Glomerular visceral epithelial cell (primary cell): ENCODE results near the gene INTS6.
"Not testable (repeated sequence)": the region's sequence is repeated elsewhere in the genome, so short reads cannot be mapped to it uniquely, and the experiment has no call there.

Experiments used
- DNase-seq: peaks from one replicate; pipeline ENCODE4 v3.0.0-alpha.2; 2016; ENCODE audit errors: extremely low spot score

INTS6 gene

DNA sequence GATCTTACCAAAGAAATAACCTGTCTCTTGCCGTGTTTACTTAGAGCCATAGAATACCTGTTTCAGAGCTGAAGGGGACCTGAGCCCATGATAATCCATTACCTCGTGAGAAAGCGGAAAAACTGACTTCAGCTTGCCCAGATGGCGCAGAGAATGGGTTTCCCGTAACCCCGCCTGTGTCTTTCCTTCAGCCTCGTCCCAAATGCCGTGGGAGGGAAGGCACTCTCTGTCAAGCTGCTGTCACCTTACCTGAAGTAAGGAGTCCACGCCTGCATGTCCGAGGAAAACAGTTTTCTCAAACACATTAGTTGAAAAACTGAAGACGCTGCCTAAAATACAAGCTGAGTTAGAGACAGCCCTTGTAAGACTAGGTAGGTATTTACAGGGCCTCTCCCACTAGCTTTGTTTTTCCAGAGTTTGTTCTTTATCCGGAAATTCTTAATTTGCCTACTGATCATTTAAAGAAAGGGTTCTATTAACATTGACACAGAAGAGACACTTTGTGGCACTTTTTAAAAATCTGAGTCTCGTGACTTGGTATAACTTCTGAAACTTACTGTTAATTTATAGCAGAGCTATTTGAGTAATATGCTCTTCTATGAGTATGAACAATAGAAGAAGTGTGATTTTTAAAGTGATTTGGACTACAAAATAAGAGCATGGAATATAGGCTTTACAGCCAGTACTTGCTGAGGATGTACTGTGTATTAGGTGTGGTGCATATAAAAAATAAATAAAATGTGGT is 1.3 kb upstream of the INTS6 start:
- peak; percentile 21 for DNase-seq

DNA sequence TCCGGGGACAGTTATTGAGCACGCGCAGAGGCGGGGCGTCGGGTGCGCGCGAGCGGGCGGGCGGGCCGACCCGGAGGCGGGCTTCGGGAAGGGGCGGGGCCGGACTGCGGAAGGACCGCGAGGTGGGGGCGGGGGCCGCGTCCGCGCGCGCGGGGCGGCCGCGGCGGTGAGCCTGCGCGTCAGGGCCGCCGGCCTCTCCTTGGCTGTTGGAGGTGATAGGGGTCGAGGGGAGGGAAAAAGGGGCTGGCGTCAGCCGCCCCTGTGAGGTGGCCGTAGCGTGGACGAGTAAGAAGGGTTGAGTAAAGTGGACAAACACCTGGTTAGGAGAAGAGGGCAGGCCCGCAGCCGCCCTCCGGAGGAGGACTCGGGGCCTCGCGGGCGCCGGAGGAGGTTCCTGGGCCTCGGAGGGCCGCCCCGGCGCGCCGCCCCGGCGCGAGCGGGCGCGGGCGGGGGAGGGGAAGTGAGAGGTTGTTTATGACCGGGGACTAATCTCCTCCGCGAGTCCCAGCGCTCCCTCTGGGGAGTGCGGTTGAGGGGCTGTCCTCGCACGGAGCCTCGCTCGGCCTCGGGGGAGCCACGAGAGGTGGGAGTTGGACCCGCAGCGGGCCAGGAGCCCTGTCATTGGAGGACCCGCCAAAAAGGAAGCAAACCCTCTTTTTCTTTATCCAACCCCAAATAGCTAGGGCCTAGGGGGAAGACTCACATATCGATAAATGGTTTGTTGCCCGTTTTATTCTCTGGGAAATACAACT is 547 bp upstream of the INTS6 start:
- no peak for DNase-seq

DNA sequence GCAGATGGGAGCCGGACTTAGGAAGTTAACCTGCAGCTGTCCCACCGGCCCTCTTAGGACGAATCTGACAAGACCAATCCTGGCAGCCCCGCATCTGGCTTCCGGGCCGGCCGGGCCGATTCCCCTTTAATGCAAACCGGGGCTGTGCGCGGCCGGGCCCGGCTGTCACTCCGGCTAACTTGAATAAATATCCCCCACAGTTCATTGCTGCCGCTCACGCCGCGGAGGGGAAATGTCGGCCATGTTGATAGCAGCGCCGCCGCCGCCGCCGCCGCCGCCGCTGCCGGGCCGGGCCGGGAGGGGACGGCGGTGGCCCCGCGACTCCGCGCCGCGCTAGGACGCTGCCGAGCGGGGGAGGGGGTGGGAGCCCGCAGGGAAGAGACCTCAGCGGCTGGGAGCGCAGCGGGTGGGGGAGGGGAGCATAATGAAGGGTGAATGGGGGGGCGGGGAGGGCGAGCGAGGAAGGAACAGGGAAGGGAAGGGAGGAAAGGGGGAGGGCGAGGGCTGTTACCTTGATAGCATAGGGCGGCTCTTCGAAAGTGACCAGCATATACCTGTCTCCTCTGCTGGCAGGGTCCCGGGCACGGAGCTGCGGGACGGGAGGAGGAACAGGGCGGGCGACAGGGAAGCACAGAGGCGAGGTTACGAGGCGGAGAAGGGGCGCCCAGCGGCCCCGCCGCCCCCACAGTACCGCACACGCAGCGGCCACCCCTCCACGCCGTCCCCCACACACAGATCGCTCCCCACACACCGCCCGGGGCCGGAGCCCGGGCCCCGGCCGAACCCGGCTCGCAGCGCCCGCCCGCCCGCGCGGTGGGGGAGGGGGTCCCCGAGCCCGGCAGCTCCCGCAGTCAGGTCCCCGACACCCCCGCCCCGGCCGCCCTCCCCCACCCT is 1.1 kb downstream of the INTS6 start:
- DNase-seq, result peak; percentile 75

DNA sequence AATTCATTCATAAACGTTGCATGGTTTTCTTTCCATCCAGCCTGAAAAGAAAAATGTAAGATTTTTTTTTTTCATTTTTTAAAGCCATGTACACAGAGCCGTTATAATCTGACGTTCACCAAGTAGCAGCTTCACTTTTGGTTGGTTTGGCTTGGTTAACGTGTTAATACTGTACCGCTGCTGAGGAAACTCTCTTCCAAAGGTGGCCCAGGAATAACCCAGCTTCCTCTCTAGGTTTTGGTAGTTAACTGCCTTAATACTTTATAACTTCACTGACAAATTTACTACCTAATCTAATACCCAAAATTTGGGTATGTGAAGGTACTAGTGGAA is 1.7 kb downstream of the INTS6 start:
- no peak for DNase-seq

DNA sequence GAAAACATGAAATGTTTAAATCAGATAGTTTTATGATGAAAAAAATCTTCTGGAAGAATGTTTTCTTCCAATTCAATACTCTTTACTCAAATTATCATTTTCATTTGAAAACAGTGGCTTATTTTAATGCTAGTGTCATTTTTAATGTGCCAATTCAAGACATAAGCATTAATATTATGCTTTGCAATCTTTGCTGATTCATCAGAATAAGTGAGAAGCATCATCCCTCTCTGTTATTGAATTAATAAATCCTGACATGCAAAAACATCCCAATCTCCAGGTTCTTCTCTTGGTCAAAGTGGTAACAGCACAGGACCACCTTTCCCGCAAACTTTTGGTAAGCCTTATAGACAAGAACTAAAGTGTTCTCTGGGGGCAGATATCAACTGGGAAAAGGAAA is 3.8 kb downstream of the INTS6 start:
- DNase-seq, result no peak

DNA sequence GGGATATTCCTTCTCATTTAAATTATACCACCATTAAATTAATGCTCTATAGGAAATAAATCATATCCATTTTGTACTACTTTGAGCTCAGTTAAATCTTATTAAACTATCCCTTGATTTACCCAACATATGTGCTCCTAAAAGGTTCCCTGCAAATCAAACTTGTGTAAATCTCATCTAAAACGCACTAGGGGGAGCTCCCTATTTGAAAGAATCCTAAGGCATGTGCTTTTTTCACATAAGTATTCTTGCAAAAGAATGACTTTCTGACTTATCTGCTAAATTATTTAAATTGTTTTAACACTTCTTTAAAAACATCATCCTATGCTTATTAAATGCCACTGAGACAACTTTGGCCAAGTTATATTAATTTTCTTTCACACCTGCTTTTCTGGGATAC is 7.9 kb downstream of the INTS6 start:
- peak; percentile 21 for DNase-seq

DNA sequence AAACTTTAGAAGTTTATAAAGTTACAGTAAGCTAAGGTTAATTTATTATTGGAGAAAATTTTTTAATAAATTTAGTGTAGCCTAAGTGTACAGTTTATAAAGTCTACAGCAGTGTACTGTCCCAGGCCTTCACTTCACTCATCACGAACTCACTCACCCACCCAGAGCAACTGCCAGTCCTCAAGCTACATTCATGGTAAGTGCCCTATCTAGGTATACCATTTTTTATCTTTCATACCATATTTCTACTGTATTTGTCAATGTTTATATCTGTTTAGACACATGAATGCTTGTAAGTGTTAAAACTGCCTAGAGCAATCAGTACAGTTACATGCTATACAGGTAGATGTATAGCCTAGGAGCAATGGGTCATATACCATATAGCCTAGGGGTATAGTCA is 12.5 kb downstream of the INTS6 start:
- no peak for DNase-seq

DNA sequence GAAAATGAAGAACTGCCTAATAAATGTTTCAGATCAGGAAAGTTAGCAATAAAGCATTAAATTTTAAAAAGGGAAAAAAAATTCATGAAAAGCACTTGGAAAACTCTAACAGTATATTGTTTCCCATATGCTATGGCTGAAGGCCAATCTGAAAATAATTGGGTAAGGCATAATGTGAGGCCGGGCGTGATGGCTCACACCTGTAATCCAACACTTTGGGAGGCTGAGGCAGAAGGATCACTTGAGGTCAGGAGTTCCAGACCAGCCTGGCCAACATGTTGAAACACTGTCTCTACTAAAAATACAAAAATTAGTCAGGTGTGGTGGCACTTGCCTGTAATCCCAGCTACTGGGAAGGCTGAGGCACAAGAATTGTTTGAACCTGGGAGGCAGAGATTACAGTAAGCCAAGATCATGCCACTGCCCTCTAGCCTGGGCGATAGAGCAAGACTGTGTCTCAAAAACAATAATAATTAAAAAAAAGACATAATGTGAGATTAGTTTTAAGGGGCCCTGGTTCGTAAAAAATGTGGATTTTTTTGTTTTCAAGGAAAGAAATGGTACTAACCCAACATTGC is 15.2 kb downstream of the INTS6 start:
- DNase-seq, result no peak

DNA sequence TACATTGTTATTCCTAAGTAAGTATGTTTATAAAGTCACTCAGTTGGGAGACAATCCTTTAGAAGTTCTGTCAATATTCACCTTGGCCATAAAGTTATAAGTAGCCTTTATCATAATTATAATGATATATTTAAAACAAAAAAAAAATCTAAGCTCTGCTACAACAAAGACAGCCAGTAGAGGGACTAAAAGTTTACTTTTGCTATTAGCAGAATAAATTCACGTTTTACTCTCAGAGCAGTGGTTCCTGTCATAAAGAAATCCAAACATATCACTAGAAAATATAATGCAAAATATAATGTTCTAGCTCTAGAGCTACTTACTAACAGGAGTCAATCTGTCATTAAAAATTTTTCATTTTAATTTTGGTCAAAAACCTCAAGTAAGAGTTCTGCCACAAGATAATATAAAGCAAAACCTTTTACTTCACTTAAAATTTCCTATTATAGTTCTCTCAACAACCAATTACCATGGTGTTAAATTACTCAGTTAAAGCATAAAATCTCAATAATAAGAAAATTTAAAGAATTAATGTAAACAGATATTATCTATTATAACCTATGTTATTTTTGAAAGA is 17.7 kb downstream of the INTS6 start:
- peak; percentile 16 for DNase-seq

DNA sequence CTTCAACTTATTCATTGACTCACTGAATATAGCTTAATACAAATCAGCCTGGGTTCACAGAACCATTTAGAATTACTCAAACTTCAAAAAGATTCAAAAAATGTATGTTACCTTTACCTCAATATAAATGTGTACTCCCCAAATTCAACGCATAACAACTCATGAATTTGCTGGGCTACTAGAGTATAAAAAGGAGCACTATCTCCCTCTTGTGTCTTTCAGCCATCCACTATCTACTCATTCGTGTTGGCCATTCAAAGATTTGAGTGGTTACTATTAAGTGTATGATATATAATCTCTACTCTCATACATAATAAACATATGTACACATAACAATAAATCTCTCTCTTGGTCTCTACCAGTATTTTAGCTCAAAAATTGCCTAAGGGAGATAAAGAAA is 20.3 kb downstream of the INTS6 start:
- DNase-seq, result no peak

DNA sequence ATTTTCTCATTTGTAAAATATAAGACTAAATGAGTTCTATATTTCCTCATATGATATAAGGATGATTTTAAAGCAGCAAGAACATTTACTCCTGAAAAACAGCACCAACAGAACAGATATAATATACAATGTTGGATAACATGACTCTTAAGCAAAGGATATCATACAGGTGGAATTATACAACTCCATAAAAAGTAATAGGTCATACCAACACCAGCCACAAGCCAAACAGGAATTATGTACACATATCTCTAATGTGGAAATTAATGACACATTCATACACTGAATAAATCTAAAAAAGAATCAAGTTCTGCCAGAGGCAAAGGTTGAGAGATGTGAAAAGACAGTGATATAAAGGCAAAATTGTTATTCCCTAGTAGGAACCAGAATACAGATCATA is 25.9 kb downstream of the INTS6 start:
- no peak for DNase-seq

DNA sequence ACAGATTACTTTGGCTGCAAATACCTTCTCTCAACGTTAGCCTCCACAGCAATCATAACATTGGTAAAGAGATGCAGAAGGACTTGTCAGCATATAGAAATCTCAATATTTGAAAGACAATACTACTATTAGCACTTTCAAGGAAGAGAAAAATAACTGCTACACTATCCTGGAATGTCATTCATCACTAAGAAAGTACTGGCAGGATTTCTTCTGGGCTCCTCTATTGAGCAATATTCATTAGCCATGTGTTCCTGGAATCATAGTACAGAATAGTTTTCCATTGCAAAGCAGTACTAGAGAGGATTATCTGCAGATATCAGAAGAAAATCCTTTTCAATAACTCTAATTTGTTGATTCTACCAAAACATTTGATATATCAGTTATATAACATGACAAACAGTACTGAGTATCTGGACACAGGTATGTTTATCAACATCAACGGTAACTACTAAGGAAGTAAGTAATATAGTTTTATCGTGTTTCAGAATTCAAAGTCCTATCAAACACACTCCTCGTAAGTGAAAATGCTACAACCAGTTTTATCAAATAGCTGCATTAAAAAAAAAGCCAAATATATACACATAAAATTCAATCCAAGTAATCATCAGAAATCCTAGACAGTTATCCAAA is 27.3 kb downstream of the INTS6 start:
- no peak for DNase-seq

DNA sequence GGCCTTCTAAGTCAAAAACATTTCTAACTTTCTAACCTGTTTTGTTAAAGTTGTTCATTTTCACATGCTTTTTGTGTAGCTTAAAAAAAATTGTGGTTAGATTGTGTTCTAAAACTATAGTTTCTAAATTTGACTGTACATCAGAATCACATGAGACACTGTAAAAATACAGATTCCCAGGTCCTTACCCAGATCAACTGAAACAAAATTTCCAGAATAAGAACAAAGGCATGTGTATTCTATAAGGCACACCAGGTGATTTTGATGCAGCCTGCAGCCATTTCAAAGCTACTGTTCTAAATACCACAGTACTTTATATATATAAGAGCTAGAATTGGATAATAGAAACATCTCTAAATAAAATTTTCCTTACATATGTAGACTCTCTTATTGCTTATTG is 29.1 kb downstream of the INTS6 start:
- no peak for DNase-seq

DNA sequence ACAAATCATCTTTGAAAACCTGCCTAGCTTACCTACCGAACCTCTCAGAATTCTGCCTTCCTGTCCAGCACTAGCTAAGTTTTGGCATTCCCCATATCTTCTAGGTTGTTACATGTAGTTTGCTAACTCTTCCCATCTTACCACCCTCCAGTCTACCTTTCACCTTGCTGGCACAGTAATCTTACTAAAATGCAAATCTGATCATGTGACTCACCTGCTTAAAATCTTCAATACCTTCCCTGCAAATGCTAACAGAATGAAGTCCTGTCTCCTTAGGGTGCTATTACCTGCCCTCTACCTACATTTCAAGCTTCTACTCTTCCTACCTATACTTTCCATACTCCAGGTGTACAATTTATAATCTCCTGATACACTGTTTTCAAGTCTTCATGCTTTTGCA is 30.4 kb downstream of the INTS6 start:
- no peak for DNase-seq

DNA sequence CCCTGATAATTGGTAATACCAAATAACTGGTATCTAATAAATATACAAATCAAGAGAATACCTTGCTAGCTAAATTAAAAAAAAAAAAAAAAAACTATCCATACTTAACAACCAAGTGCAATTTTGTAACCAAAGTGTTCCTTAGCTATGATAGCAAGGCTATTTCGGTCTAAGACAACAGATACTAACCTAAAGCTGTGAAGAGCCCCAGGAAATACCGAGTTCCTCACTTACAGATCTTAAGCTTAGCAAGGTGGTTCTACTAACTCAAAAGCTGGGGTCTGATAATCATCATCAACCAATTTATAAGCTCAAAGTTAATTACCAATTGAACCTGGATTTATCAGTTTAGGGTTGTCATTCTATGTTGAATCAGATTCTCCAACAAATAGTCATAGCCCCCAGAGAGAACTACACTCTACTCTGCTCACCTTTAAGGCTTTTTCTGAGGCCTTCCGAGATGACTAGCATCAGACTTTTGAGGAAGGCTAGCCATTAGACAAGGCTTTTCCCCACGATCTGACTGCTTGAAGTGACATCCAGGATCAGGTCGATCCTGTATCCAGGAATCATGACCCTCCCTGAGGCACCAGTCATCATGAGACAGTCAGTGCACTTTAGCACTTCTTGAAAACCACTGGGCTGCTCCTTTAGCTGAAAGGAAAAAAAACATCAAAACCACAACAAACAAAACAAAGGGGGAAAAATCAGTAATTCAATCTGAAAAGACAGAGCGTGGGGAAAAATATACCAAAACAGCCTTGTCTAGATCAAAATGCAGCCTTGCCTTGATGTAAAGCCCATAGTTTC is 31.9 kb downstream of the INTS6 start:
- no peak for DNase-seq

DNA sequence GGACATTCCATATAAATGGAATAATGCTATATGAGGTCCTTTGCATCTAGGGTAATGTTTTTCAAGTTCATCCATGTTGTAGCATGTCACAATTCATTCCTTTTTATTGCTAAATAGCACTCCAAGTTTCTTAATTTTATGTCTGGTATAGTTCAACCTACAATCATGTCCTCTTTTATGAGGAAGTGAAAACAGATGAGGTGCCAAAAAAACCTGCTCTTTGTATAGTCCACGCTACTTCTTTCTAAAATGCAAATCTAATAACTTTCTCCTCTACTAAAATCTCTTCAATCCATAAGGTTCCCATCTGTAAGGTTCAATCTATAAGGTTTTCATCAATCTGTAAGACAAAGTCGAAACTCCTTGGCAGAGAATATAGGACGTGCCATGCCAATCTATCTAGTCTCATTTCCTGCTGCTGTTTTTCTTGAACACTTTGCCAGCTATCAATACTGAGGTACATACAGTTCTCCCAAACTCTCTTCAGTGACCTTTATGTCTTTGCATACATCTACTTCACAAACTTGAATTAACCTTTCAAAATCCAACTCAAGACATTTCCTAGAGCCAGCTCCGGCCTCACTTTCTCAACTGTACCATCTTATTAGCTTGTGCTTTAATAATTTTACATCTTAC is 33.7 kb downstream of the INTS6 start:
- DNase-seq, result no peak

DNA sequence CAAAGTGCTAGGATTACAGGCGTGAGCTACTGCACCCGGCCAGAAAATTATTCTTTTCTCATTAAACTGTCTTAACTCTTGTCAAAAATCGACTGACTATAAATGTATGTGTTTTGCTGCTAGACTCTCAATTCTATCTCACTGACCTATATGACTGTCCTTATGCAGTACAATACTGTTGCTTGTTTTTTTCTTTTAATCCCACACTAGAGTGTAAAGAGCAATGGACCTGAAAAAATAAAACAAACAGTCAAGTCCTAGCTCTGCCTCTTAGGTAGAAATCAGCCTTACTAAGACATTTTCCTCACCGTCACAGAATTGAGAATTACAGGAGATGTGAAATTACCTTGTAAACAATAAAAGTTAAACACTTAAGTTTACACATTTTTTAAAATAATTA is 35.1 kb downstream of the INTS6 start:
- DNase-seq, result no peak

DNA sequence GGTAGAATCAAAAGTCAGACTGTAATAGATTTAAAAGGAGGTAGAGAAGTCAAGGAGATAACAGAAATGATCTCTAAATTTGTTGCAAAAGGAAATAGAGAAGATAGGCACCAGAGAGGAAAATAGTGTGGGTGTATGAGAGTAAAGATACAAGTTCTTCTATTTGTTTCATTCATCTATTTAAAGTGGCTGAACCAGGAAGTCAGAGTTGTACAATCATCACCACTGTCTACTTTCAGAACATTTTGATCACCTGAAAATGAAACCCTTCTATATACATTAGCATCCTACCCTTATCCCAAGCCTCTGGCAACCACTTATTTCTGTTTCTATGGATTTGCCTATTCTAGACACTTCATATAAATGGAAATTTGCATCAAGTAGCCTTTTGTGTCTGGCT is 36.7 kb downstream of the INTS6 start:
- DNase-seq, result no peak

DNA sequence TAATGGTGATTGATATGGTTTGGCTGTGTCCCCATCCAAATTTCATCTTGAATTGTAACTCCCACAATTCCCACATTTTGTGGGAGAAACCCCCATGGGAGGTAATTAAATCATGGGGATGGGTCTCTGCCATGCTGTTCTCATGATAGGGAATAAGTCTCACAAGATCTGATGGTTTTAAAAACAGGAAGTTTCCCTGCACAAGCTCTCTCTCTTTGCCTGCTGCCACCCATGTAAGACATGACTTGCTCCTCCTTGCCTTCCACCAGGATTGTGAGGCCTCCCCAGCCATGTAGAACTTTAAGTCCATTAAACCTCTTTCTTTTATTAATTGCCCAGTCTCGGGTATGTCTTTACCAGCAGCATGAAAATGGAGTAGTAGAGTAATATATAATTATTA is 37.5 kb downstream of the INTS6 start:
- not testable (repeated sequence) for DNase-seq

DNA sequence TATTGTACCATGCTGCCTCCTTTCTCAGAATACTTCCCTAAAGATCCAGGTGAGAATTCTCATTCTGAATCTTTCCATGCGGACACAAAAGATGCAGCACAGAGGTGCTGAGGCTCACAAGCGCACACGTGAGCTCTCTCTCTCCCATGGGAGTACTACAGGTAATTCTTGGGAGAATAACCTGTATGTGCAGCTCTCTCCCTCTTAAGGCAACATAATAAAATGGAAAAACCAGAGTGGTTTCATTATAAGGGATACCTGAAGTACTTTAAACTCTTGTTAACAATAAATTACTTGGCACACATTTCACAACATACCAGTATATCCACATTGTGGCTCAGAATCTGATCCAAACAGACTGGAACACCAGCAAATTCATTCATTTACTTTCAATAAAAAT is 40.4 kb downstream of the INTS6 start:
- no peak for DNase-seq
